Nephron progenitor cell (in vitro differentiated cells): ENCODE results near the gene SART3.

ENCODE experiments used
- DNase-seq: peaks from one replicate; pipeline ENCODE4 v3.0.0; 2021
- H3K27ac Mint-ChIP-seq: 2 replicates; pipeline ENCODE4 v1.8.0; 2021; ENCODE audit warnings: mild to moderate bottlenecking, moderate library complexity, mixed read lengths
- H3K27me3 Mint-ChIP-seq: 2 replicates; pipeline ENCODE4 v1.8.0; 2021; ENCODE audit warnings: mild to moderate bottlenecking, low read depth, mixed read lengths; ENCODE audit not compliant: poor library complexity
- H3K36me3 Mint-ChIP-seq: 2 replicates; pipeline ENCODE4 v1.8.0; 2021; ENCODE audit warnings: low read depth, mixed read lengths
- H3K4me1 Mint-ChIP-seq: 2 replicates; pipeline ENCODE4 v1.8.0; 2021; ENCODE audit warnings: mixed read lengths
- H3K4me3 Mint-ChIP-seq: 2 replicates; pipeline ENCODE4 v1.8.0; 2021; ENCODE audit warnings: mild to moderate bottlenecking, moderate library complexity, mixed read lengths
- H3K9me3 Mint-ChIP-seq: 2 replicates; pipeline ENCODE4 v1.8.0; 2021; ENCODE audit warnings: mild to moderate bottlenecking, moderate library complexity, mixed read lengths
- TF ChIP-seq, protein P1 (sequence below): fragments of 200-600 bp; sonication (generic); IDR thresholded peaks from 2 replicates; pipeline ENCODE4 v1.5.0; 2021; ENCODE audit warnings: antibody characterized with exemption

The SART3 gene

DNA sequence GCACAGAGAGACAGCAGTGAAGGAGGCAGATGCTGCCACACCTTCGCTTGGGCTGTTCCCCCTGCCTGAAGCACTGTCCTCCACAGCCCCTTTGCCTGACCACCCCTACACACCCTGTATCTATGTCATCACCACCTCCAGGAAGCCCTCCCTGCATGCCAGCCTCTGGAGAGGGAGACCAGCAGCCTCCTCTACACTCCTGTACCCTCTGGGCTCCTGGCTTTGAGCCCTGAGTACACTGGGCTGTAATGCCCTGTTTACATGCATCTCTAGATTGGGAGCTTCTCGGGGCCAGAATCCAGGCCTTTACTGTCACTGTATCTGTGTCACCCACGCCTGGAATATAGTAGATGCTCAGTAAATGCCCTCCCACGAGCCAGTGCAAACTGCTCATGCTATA lies 42.8 kb upstream of the SART3 start:
- H3K4me1 Mint-ChIP-seq, result peaks cover 63% of the 10 kb centered on the region
- DNase-seq, result no peak
- H3K27ac Mint-ChIP-seq, result peak overlapping the region; percentile 31
- H3K4me3 Mint-ChIP-seq, result no peak overlapping the region
- H3K36me3 Mint-ChIP-seq, result no peaks in the 10 kb centered on the region
- TF ChIP-seq, protein P1, sequence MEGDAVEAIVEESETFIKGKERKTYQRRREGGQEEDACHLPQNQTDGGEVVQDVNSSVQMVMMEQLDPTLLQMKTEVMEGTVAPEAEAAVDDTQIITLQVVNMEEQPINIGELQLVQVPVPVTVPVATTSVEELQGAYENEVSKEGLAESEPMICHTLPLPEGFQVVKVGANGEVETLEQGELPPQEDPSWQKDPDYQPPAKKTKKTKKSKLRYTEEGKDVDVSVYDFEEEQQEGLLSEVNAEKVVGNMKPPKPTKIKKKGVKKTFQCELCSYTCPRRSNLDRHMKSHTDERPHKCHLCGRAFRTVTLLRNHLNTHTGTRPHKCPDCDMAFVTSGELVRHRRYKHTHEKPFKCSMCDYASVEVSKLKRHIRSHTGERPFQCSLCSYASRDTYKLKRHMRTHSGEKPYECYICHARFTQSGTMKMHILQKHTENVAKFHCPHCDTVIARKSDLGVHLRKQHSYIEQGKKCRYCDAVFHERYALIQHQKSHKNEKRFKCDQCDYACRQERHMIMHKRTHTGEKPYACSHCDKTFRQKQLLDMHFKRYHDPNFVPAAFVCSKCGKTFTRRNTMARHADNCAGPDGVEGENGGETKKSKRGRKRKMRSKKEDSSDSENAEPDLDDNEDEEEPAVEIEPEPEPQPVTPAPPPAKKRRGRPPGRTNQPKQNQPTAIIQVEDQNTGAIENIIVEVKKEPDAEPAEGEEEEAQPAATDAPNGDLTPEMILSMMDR, result no peak
- no peaks in the 10 kb centered on the region for H3K9me3 Mint-ChIP-seq
- peaks cover 6% of the 10 kb centered on the region for H3K27me3 Mint-ChIP-seq

GRCh38 chr12:108602976-108603704 lies 42.2 kb upstream of the SART3 start:
- TF ChIP-seq, protein P1, result no peak
- H3K4me3 Mint-ChIP-seq, result no peak overlapping the region
- H3K27ac Mint-ChIP-seq, result no peak overlapping the region
- H3K9me3 Mint-ChIP-seq, result no peaks in the 10 kb centered on the region
- peaks cover 3% of the 10 kb centered on the region for H3K27me3 Mint-ChIP-seq
- H3K36me3 Mint-ChIP-seq, result no peaks in the 10 kb centered on the region
- no peak for DNase-seq
- peaks cover 64% of the 10 kb centered on the region for H3K4me1 Mint-ChIP-seq

- Mint-ChIP-seq H3K9me3 (no peaks in the 10 kb centered on the region), H3K27me3 (peaks cover 3% of the 10 kb centered on the region), H3K27ac (no peak overlapping the region), H3K36me3 (no peaks in the 10 kb centered on the region), H3K4me1 (peaks cover 65% of the 10 kb centered on the region), H3K4me3 (no peak overlapping the region)
- TF ChIP-seq, protein P1, result no peak
- no peak for DNase-seq
These were observed 41.3 kb upstream of the SART3 start for GRCh38 chr12:108602209-108602705.

- Mint-ChIP-seq H3K36me3 (no peaks in the 10 kb centered on the region), H3K27ac (no peak overlapping the region), H3K4me1 (peaks cover 55% of the 10 kb centered on the region), H3K4me3 (no peak overlapping the region), H3K27me3 (peaks cover 3% of the 10 kb centered on the region), H3K9me3 (no peaks in the 10 kb centered on the region)
- no peak for DNase-seq
- TF ChIP-seq, protein P1, result no peak
These were observed 39.7 kb upstream of the SART3 start for GRCh38 chr12:108600702-108601007.

DNA sequence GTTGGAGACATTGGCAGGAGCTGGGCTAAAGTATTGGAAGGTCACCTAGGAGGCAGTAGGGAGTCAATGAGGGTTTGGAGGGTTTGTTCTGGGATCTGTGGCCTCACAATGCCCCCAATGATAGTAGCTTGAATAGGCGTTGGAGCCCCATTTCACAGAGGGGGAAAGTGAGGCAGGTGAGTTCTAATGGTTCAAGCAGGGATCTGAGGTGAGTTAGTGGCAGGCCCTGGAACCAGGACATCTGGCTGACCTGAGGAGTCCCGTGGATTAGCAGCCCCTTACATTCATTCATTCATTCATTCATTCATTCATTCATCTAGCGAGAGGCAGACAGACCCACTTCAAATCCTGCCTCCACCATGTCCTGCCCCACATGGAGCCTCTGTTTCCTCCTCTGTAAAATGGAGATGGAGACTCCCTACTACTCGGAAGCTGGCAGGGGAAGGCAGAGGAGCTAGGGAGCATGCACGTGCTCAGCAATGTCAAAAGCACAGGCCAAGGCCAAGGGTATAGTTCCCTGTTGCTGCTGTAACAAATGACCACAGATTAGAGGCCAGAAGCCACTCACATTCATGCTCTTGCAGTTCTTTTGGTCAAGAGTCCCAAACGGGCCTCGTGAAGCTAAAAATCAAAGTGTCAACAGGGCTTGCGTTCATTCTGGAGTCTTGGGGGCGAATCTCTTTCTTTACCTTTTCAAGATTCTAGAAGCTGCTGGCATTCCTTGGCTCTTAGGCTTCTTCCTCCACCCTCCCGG lies 39.2 kb upstream of the SART3 start:
- no peak overlapping the region for H3K4me3 Mint-ChIP-seq
- H3K4me1 Mint-ChIP-seq, result peaks cover 50% of the 10 kb centered on the region
- DNase-seq, result no peak
- peaks cover 3% of the 10 kb centered on the region for H3K27me3 Mint-ChIP-seq
- TF ChIP-seq, protein P1, result no peak
- no peaks in the 10 kb centered on the region for H3K36me3 Mint-ChIP-seq
- H3K9me3 Mint-ChIP-seq, result no peaks in the 10 kb centered on the region
- no peak overlapping the region for H3K27ac Mint-ChIP-seq
